Femur (tissue), 1 donor: ENCODE data around the gene DMKN.
A peak's percentile ranks its signal among the peaks of the same experiment; 100 is the strongest.

Experiments
- DNase-seq: peaks from one replicate; pipeline ENCODE4 v3.0.0-alpha.2; 2017

DMKN gene

GRCh38 chr19:35522745-35523327, 9.4 kb upstream of the DMKN start:
- no peak for DNase-seq

- no peak for DNase-seq
Measured at GRCh38 chr19:35521124-35521743, 7.8 kb upstream of the DMKN start.

GRCh38 chr19:35519291-35519690, 5.8 kb upstream of the DMKN start:
- no peak for DNase-seq

GRCh38 chr19:35518313-35518712, 4.9 kb upstream of the DMKN start:
- no peak for DNase-seq

GRCh38 chr19:35517342-35517741, 3.9 kb upstream of the DMKN start:
- DNase-seq: no peak

- no peak for DNase-seq
Measured at GRCh38 chr19:35516310-35516709, 2.9 kb upstream of the DMKN start.

GRCh38 chr19:35514282-35514809, 897 bp upstream of the DMKN start:
- no peak for DNase-seq

- no peak for DNase-seq
Measured at GRCh38 chr19:35512831-35513627, 420 bp downstream of the DMKN start.

GRCh38 chr19:35511337-35511736, 2.1 kb downstream of the DMKN start:
- no peak for DNase-seq

- no peak for DNase-seq
Measured at GRCh38 chr19:35510626-35510964, 2.9 kb downstream of the DMKN start.

- DNase-seq: peak; percentile 80
Measured at GRCh38 chr19:35509861-35510625, 3.4 kb downstream of the DMKN start.

GRCh38 chr19:35509018-35509652, 4.3 kb downstream of the DMKN start:
- no peak for DNase-seq

- no peak for DNase-seq
Measured at GRCh38 chr19:35508129-35508528, 5.3 kb downstream of the DMKN start.

- DNase-seq: no peak
Measured at GRCh38 chr19:35507561-35507960, 5.9 kb downstream of the DMKN start.

GRCh38 chr19:35506011-35506410, 7.4 kb downstream of the DMKN start:
- no peak for DNase-seq

- no peak for DNase-seq
Measured at GRCh38 chr19:35502751-35503150, 10.7 kb downstream of the DMKN start.

- no peak for DNase-seq
Measured at GRCh38 chr19:35501684-35502083, 11.8 kb downstream of the DMKN start.

GRCh38 chr19:35500611-35501010, 12.8 kb downstream of the DMKN start:
- DNase-seq: no peak

GRCh38 chr19:35498984-35499527, 14.4 kb downstream of the DMKN start:
- no peak for DNase-seq

- no peak for DNase-seq
Measured at GRCh38 chr19:35498220-35498619, 15.2 kb downstream of the DMKN start.

GRCh38 chr19:35497406-35497805, 16.0 kb downstream of the DMKN start:
- DNase-seq: no peak
